NCI-H1694 treated with DMSO at 0.1 percent for 48 hours (cell line): ENCODE measurements around the gene CUBN.
"Not testable (repeated sequence)": the region's sequence is repeated elsewhere in the genome, so short reads cannot be mapped to it uniquely, and the experiment has no call there.

Source experiments
- DNase-seq: peaks from one replicate; lab custom pipeline; 2025; lab: John Stamatoyannopoulos, UW

CUBN gene

DNA sequence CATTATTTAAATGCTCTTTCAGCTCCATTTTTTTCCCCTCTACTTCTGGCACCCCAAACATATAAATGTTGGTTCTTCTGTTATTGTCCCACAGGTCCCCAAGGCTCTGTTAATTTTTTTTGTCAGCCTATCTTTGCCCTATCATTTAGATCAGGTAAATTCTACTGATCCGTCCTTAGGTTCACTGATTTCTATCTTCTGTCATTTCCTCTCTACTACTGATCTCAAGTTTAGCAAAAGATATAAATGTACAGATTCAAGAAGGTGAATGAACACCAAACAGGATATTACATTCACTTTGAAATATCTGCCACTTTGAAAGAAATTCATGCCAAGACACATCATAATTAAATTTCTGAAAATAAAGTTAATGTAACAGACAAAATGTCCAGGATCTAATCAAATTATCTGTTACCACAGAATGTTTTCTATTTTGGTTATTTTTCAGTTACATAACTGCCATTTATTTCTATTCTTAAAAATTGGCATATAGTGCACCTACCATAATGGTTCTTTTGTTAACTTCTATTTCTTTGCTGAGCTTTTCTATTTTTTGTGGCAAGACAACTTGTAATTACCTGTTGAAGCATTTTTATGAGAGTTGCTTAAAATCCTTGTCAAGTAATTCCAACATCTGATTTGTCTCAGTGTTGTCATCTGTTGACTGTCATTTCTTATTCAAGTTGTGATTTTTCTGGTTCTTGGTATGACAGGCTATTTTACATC, 12.1 kb upstream of the CUBN start:
- no peak for DNase-seq

DNA sequence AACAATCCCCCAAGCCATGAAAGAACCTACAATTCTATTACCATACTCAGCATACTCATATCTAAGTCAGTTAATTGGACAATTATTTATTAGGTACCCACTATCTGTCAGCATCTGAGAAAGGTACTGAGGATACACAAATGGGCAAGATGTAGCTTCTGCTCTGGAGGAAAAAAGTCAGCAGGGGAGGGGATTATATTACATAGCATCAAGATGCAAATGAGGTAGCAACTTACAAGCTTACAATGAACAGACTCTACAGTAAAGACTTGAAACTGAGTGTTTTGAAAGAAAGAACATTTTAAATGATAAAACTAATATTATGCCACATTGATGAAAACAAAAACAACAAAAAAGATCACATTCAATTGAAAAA, 10.8 kb upstream of the CUBN start:
- DNase-seq: no peak

DNA sequence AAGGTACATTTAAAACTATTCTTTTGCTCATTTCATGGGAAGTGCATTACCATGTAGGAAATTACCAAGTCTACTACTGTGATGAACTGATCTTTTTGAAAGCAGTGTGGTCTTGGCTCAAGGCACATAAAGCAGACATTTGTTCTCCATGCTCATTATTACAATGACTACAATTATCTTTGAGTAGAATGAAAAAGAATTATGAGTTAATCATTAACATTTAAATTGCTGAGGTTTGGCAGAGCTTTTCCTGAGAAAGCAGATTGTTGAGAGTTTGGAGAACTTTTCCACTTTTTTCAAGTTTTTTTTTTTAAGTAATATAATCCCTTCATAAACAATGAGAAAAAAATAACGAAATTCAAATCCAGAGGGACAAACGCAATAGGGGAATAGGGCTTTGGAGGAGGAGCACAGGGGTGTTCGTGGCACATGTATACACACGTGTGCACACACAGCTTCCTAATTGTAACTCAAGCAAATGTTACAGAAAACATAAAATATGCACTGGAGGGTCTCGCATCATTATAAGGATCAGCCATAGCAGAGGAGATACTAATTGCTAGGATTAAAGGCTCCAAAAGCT, 8.9 kb upstream of the CUBN start:
- DNase-seq: no peak

DNA sequence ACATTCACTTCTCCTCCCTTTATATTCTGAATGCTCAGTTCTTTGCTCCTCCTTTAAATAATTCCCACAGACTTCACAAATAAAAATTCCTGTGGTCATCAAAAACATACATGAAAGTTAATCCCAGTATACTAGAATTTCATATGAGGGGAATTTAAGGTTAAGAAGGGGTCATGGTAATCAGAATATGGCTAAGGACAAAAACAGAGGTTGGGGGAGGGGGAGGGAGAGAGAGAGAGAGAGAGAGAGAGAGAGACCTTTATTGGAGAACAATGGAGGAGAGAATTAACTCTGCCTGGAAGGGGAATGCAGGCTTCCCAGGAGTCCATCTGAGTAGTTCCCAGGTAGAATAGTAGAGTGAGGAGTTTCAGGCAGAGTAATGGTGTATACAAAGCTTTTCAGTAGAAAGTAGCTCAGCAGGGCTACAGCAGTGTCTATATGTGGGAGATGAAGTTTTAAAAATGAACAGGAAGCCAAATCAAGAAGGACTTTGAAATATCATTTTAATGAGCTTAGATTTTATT, 5.2 kb upstream of the CUBN start:
- no peak for DNase-seq

DNA sequence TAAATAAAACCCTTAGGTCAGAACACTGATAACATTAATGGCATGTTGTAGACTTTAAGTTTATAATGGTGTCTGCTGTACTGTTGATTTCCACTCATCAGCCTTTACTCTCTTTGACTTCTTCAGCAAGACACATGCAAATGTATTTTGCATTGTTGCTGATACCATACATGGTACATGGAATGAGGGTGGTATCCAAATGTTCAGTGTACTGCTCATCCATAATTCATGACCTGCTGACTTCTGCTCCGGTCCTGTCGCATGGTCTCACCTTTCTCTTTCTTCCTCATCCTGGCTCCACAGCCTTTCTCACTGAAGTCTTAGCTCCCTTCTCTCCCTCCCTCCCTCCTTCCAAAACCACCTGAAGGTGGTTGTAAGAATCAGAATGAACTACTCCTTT, 4.7 kb upstream of the CUBN start:
- no peak for DNase-seq

DNA sequence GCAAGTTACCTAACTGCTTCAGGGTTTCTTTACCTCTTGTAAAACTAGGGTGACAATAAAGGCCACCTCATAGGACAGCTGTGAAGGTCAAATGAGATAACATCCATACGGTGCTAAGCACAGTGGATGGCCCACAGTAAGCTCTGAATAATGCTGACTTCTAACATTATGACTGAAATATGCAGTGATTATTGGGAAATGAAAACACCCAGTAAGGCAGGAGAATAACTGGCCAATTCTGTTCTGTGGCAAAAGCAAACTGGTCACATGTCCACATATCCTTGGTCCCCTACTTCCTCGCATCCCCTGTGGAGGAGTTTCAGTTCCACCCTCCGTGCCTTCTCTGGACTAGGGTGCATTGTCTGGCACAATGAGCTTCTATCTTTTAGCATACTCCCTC, 1.4 kb downstream of the CUBN start:
- DNase-seq: no peak

DNA sequence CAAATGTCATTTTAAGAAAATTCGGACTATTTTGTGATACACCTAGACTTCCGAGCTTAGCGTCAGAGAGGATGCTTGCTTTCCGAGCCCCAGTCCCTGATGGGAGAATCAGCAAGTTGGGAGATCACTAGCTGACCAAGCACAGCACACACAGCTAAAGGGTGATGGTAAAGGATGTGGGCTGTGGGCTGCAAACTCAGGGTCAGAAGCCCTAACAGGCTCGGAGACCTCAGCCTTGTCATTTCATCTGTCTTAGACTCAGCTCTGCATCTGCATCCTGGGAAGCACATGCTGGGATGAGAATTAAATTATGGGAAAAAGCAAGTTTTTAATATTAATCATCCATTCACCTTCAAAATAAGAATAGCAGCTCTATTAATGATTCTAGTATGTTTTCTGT, 3.3 kb downstream of the CUBN start:
- no peak for DNase-seq

DNA sequence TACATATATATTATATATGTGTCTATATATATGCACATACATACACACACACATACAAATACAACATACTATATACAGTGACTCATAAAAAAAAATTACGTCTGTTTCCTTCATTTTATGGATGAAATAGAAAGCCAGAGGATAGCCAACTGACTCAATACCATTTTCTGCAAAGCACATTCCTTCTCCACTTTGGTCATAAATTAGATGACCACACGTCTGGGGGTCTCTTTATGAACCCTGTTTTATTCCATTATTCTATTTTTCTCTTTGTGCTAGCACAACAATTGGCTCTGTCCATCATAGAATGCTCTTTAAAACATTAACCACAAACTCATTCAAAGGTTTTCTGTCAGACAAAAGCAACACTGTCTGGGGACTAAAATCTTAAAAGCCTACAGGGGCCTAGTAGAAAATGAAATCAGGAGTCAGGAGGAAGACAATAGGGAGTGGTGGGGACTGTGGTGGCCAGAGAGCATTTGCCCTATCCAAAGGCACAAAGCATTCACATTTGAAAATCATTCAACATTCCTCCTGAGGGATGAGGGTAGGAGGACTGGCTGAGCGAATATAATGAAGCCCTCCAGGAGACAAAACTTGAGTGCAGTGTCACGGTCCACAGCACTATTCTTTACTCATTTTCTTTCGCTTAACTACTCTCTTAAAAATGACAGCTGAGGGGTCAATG, 4.3 kb downstream of the CUBN start:
- no peak for DNase-seq

DNA sequence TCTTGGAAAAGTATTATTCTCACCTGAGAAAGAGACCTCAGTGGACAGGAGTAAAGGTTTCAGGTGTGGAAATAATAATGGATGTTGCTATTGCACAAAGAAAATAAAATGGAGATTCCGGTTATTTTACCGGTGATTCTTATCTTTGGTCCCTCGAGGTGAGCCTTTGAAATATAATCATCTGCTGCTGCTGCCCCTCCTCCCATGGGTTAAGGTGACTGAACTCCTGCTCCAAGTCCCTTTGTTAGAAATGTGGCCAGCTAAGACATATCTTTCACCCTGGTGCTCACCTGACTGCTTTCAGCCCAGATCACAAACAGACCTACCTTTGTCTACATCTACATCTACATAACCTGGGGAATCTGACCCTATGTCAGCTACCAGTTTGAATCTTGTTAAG, 5.7 kb downstream of the CUBN start:
- DNase-seq: no peak

DNA sequence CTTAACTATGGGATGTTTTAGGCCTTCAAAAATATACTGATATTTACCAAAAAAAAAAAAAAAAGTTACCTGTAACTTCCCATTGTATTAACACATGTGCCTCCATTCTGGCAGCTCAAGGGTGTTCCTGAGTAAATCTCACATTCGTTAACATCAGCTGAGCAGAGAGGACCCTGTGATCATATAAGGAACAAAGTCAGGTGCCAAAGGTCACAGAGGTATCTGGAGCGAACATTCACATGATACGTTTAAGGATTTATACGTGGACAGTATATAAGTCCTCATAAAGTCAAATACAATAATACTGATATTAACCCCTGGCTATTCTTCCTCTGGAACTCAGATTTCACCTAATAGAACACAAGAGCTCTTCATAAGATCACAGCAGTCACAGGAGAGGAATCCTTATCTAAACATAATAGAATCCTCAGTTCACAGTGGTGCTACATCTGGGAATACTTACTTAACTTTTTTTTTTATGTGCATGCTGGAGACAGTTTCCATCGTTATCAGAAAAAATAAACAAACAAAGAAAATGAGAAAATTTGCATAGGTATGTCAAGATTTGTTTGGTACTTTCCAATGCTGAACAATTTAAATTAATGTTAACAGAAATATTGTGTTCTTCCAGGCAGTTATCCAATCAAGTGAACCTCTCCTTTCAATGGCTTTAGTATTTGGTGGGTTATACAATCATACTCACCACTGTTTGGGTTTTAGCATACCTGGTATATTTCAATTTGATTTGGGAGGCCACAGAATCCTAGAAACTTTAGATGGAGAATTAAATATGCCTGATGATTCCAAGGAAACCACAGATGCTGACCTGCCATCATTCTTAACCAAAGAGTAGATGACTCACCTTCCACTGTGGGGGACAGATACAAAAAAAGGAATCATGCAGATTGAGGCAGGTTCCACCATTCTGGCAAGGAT, 6.6 kb downstream of the CUBN start:
- no peak for DNase-seq

DNA sequence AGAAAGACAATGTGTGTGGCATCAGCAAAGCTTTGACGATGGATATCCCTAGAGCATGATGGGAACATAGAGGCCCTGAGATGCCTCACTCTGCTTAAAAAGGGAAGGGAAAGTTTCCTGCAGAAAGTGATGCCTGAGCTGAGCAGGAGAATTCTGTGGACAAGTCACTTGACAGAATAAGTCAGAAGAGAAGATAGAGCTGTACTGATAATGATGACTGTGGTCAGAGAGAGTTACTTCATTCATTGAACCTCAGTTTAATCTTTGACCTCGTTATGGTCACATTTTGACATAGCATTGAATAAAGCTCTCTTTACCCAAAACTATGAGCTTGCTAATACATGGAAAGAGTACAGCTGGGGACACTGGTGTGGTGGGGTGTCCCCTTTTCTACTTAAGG, 7.6 kb downstream of the CUBN start:
- DNase-seq: no peak

DNA sequence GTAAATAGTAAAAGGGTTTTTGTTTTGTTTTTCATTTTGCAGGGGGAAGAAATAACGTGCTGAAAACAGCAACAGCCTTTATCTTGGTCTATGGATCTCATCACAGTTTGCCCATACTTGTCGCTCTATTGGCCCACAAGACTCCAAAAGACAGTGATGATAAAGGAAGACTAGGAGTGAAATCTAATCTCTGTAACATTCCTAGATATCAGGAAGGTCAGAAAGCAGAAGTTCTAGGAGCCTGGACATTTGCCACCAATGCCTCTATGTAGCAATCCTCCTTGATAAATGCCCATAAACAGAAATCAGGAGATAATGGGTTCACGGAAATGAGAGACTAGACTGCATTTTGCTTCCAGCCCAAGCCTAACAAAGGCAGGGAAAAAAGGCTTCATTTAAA, 8.9 kb downstream of the CUBN start:
- no peak for DNase-seq

DNA sequence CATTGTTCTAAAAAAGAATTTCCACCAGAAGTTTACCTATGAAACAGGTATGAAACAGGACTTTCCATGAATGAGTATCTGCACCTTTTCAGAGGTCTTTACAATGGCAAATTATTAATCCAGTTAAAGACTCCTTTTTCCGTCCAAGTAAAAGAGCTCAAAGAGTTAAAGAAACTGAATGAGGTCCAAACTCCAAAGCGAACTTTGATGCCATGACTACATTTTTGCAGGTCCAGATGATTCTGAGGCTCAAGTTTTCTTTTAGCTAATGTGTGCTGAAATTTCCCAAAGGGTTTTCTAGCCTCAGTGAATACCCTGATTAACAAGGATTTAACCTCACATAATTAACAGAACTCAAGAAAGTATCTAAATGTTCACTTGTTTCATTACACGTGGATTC, 9.8 kb downstream of the CUBN start:
- DNase-seq: no peak

DNA sequence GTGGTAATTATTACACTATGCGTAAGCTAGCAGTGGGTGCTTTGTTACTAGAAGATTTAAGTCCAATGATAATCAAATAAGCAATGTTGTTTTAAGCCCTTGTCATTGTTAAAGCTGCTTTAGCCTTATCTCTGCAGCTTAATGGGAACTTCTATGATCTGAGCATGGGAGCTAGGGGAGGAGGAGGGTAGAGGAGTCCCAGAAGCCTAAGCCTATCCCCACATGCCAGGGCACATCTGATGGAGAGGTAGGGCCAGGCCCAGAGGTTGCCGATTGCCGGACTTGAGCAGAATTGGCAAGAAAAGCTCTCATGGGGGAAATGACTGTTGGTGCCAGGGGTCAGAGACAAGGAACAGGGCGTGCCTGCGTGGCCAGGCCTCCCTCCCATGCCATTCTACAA, 13.4 kb downstream of the CUBN start:
- DNase-seq: no peak

DNA sequence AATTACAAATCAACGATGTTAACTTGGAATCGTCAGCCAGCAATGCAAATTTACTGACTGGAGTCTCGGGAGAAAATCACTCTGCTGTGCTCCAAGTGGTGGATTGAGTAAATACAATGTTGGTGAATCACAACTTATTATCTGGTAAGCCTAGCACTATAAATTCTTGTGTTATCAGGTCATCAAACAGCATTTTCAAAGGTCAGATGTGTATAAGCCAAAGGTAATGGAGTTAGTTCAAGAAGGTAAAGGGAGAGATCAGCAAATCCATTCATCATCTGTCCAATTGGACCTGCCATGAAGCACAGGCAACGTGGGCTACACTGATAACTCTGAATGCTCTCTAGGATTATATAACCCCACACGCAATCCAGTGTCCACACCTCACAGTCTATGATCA, 13.9 kb downstream of the CUBN start:
- no peak for DNase-seq

DNA sequence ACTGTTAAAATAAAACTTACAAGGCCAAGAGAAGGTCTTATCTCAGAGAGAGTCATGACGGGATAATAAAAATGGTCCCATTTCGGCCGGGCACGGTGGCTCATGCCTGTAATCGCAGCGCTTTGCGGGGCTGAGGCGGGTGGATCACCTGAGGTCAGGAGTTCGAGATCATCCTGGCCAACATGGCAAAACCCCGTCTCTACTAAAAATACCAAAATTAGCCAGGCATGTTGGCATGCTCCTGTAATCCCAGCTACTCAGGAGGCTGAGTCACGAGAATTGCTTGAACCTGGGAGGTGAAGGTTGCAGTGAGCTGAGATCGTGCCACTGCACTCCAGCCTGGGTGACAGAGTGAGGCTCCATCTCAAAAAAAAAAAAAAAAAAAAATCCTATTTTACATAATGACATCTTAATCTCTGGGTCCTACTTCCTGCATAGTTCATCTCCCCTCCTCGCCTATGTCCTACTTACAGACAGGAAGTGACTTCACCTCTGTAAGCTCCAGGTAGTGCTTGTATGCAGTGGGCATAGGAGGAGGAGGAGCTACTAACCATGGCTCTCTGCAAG, 14.7 kb downstream of the CUBN start:
- not testable (repeated sequence) for DNase-seq

DNA sequence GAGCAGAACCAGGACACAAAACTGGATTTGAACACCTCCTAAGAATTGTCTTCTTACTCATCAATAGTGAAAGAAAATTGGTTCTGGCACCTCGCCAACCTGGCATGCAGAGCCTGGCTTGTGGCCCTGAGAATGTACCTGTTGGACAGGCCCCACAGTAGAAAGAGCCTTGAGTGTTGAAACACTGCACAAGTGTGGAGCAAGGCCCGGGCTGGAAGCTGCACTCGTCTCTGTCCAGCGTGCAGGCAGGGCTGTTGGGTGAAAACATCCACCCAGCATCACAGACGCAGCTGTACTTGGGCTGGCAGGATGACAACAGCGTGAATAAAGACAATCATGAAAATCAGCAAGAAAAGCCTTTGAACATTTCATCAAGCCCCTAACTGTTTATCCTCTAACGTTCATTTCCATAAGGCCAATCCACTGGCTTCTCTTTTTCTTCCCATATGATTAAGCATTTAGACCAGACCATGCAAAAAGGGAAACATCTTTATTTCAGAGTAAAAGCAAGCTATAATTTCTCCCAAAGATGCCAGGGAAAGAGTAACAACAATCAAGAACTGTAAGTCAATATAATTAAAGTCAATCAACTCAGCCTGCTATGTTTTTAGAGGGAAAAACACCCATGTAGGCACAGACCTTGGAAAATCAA, 15.6 kb downstream of the CUBN start:
- DNase-seq: no peak

DNA sequence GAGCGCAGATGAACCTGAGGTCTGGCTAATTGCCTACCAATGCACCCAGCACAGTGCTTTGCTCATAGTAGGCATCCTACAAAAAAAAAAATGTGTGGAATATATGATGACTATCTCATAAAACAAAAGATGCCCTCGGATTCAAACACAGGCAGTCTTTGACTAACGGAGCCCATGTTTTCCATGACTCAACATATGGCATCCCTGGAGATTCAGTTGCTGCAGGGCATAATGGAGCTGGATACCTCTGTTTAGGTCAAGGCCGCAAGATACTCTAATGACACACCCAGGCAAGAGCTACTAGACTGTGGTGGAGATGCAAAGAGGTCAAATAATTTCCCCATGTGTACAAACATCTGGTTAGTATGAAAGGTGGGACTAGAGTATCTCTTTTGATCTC, 16.3 kb downstream of the CUBN start:
- no peak for DNase-seq

DNA sequence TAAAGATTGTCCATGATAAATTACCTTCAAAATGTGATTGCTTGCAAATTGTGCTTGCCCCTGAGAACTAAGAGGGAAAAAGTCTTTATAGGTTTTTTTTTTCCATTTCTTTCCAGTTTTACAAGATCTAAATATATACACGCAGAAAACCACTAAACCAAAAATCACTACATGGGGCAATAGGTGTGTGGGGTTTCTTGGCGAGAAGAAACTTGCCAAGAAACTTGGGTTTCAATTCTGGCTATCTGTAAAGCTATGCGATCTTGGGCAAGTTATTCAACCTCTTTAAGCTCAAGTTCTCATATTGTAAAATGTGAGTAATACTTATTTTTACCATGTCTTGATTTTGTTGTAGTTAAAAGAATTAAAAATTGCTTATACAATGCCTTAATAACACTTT, 17.0 kb downstream of the CUBN start:
- no peak for DNase-seq

DNA sequence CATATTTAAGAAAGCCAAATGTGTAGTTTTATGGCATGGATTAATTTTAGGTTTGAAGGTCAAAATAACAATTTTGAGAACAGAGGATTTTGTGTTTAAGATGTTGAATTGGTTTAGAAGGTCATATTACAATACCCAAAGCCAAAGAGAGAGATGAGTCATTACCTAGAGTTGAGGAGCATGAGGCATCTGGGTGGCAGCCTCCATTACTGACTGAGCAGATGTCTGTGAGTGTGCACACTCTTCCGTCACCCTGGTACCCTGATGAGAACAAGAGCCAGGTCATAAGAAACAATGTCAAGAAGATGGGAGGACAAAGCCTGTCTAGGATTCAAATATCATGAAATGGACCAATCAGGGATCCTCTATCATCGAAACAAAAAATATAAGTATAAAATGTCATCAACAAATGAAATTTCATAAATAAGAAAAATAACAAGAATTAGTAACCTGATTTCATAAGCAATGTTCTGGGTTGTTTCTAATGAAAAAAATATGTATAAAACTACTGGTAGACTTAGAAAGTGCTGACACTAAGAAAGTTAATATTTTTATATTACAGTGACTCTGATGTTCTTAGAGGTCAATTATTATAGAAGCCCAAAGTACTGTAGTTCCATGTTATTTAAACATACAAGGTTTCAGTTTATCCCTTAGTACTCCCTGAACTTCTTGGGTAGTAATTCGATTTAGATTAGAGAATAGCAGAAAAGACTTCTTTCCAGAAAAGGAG, 20.0 kb downstream of the CUBN start:
- no peak for DNase-seq

DNA sequence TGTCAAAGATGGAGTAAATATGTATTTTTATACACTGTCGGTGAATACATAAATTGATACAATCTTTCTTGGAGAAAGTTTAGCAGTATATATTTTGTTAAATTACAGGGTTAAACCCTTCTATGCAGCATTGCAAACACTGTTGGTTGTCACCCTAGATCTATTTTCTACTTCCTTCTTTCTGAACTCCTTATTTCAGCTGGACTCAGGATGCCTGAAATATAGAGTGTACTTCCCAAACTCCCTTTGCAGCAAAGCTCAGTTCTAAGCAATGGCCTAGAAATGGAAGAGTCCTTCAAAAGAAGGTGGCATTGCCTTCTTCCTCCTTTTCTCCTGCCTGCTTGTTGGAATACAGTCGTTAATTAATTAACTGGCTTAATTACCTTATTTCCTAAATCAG, 20.6 kb downstream of the CUBN start:
- no peak for DNase-seq
